GM19397 (cell line): ENCODE results near the gene HIF1AN.
"Not testable (repeated sequence)": the region's sequence is repeated elsewhere in the genome, so short reads cannot be mapped to it uniquely, and the experiment has no call there.

Experiments used
- ATAC-seq: cut with Tn5 transposase; IDR thresholded peaks from one replicate; pipeline ENCODE4 v1.9.1; 2021; ENCODE audit warnings: mild to moderate bottlenecking, moderate library complexity; ENCODE audit not compliant: unreplicated experiment

Gene HIF1AN

DNA sequence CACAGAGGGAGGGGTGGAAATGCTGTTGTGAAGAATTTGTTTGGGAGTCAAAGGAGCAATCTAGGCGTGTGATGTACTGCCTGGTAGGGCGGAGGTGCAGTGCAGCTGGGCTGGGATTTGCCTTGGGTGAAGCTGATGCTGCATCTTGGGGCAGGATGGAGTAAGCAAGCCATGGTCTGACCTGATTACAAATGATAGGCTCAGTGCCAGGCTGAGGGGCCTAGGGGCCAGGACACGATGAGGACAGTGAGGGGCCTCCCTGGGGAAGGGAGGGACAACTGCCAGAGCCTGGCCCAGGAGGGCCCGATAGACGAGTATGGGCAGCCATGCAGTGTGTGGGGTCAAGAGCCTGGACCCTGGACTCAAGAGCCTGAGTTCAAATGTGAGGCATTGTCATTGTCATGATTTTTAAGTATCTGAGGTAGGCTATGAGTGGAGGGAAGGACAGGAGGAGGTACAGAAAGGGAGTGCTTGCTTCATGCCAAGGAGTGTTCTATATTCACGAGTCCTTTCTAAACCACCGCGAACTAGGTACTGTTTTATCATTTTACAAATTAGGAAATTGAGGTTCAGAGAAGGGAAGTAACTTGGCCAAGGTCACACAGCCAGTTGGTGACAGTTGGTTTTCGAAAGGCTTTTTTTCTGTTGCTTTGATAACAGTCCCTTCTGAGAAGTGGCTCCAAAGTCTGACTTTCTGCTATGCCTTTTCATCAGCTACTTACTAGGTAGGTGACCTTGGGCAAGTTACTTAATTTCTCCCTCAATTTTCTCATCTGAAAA, 29.7 kb downstream of the HIF1AN start:
- ATAC-seq = no peak

GRCh38 chr10:100566561-100566960, 30.8 kb downstream of the HIF1AN start:
- no peak for ATAC-seq

DNA sequence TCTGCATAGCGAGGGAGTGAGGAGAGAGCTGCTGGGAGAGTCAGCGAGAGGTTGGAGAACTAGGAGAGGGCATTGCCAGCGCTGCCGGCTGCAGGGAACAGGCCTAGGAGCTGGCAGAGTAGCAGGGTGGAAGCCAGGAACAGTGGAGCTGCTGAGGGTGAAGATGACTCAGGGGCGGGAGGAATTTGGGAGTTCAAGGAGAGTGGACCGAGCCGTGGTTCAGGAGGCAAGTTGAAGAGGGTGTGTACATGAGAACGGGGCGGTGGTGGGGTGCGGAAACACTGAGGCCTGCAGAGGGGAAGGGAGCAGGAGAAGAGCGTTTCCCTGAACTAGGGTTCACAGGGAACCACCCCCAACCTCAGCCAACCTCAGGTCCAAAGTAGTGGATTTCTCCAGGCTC, 31.5 kb downstream of the HIF1AN start:
- ATAC-seq = no peak

DNA sequence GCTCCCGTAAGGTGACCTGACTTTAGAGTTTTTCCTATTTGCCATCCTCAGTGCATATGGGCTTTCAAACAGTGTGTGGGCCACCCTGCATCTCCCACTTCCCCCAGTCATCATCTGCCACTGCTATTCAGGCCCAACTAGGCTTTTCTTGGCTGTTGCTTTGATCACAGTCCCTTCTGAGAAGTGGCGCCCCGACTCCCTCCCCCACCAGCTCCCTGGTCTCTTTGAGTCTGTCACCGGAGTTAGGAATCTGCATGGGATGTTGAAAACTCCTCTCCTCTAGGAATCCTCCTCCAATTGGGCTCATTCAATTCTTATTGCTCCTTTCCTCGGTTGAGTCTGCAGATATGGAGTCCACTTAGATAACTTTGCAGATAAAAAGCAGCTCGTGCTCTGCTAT, 32.1 kb downstream of the HIF1AN start:
- ATAC-seq = no peak

DNA sequence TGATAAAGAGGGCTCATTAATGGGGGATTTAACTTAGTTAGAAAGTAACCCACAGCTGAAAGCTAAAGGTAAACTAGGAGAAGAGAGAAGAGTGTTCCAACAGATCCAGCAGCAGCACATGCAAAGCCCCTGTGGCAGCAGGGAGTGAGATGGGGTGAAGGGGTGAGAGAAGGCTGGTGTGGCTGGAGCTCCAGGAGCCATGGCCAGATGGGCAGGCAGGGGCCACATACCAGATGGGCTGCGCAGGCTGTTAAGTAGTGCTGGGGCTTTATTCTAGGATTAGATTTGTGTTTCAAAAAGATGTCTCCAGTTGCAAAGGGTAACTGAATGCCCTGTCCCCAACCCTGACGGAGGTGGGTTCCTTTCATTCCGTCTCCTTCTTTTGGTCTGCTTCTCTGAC, 33.2 kb downstream of the HIF1AN start:
- no peak for ATAC-seq

GRCh38 chr10:100569687-100570481, 34.1 kb downstream of the HIF1AN start:
- ATAC-seq = no peak

- no peak for ATAC-seq
These were observed 34.8 kb downstream of the HIF1AN start for GRCh38 chr10:100570506-100570905.

GRCh38 chr10:100571084-100571856, 35.5 kb downstream of the HIF1AN start:
- no peak for ATAC-seq

- ATAC-seq = not testable (repeated sequence)
These were observed 39.4 kb downstream of the HIF1AN start for GRCh38 chr10:100575146-100575545.

DNA sequence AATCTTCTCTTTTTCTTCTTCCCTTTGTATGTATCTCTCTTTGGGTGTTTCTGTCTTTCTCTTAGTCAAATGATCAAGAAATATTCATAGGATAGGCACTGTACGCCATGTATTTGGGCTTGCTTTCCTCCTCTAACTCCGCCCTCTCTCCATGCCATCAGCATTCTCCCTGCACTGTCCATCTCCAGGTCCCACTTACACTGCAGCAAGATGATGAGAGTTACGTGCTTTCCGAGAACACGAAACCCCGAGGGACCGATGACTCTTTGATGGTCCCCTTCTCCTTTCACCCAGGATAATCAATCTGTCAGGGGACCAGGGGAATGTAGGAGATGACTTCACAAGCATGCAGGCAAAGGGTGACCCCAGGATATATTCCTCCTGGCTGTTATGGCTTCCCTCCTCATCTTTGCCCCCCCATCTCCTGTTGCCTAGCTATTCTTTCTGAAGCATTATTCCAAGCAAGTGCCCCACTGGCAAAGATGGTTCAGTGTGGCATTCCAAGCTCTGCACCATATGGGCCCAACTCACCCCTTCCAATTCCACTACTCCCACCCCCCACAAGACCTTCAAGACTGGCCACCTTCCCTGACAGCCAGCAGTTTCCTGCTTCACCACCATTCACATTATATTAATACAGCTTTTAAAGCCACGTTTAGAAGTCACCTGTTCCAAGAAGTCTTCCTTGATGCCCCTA, 40.0 kb downstream of the HIF1AN start:
- no peak for ATAC-seq

DNA sequence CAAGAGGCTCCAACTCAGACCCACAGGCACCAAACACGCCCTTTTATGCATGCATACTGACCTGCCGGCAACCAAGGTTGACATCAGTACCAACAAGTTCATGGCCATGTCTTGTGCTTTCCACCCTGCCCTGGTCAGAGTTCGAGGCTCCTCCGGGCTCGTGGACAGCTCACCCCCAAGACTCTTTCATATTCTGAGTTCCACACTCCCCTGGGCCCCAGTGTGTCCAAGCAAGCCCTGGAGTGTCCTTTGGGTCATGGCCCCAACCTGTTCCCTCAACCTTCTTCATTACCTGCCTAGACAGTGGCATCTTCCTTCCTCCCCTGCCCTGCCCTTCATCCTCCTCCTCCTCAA, 40.5 kb downstream of the HIF1AN start:
- no peak for ATAC-seq

DNA sequence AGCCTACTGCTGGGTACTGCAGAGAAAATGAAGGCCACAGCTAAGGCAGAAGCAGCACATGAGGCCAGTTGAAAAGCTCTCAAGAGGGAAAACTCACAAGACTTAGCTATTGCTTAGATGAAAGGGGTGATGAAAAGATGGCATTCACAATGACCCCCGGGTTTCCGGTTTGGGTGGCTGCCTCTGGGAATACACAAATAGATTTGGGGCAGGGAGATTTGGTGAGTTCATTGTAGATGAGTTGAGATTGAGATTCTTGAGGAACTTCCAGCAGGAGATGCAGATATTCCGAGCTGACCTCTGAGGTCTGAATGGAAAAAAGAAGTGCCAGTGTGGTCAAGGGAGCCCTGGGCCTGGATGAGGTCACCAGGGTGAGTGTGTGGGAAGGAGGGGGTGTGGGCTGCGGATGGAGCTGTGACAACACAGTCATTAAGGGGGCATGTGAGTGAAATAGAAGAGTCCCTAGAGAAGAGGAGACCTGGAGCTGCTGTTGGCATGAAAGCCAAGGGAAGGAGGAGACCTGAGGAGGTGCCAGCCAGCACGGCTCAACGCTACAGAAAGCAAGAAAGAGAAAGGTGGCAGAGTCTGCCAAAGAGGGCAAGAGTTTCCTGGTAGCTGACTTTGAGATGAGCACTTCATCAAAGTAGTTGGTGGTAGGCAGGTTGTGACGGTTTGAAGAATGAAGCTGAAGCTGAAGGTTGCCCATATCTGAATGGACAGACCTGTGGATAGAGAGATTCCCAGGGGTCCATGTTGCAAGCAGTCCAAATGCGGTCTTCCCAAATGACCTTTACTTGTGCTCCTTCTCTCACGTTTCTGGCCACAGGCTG, 43.7 kb downstream of the HIF1AN start:
- ATAC-seq = no peak

DNA sequence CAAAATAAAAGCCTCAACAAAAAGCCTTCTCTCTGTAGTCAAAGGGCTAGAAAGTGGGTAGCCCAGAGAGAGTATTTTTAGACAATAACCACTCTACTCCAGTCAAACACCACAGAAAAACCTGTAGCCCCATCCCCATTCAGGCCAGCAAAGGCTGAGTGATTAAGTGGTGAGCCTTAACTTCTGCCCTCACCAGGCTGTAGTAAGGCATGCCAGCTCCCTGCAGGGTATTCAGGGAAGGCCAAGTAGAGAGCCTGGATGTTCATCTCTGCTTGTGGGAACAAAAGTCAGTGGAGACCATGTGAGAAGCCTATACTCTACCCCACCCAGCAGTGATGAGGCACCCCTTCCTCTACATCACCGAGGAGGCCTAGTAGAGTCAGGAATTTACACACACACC, 51.2 kb downstream of the HIF1AN start:
- ATAC-seq = no peak

DNA sequence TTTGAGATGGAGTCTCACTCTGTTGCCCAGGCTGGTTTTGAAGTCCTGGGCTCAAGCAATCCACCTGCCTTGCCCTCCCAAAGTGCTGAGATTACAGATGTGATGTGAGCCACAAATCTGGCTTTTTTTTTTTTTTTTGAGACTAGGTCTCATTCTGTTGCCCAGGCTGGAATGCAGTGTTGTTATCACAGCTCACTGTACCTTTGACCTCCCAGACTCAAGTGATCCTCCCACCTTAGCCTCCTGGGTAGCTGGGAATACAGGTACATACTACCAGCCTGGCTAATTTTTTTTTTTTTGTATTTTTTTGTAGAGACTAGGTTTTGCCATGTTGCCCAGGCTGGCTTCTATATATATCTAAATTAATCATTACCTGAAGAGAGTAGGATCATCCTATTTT, 62.4 kb downstream of the HIF1AN start:
- ATAC-seq = no peak

GRCh38 chr10:100600218-100600617, 64.5 kb downstream of the HIF1AN start:
- no peak for ATAC-seq

GRCh38 chr10:100607439-100607838, 71.7 kb downstream of the HIF1AN start:
- ATAC-seq = no peak
